GM12878 (cell line): ENCODE data around the gene AKAP8. TPM values are rescaled to one million over a fixed set of nuclear protein-coding genes. Genes with fewer than 3 reads are reported as not detected.

Experiments used
- ATAC-seq: fragments of 200-7000 bp; cut with Tn5 transposase; 3 replicates; pipeline ENCODE4 v1.9.1; 2020; ENCODE audit warnings: mild to moderate bottlenecking, moderate library complexity
- BruUV-seq: library from RNA; stranded (reverse); fragments of 400-500 nt; replicated peaks from 2 replicates; lab custom pipeline; 2021; lab: Mats Ljungman, UMichigan
- CTCF ChIA-PET: fragments of 300-600 bp; sonication (Branson Sonifier 250); formaldehyde crosslinking; extraction: SDS; loops from one replicate; lab custom pipeline; 2021; ENCODE audit warnings: inconsistent platforms; lab: Yijun Ruan, JAX
- POLR2A ChIA-PET: fragments of 350-600 bp; formaldehyde crosslinking; extraction: SDS; loops from one replicate; lab custom pipeline; 2021; ENCODE audit warnings: inconsistent platforms; lab: Charles Lee
- RAD21 ChIA-PET: fragments of 300-600 bp; sonication (Branson Sonifier 250); formaldehyde crosslinking; loops from one replicate; lab custom pipeline; 2023; ENCODE audit warnings: antibody characterized with exemption; ENCODE audit not compliant: unreplicated experiment; lab: Charles Lee
- SMC1A ChIA-PET: fragments of 300-600 bp; sonication (Branson Sonifier 250); formaldehyde crosslinking; loops from one replicate; lab custom pipeline; 2023; ENCODE audit not compliant: unreplicated experiment, uncharacterized antibody; lab: Charles Lee
- DNase-seq: peaks from one replicate; pipeline ENCODE4 v3.0.0-alpha.2; 2011; ENCODE audit warnings: low read depth, low spot score
- FAIRE-seq: peaks from 3 replicates; lab custom pipeline; 2011; peaks lifted over from hg19 to GRCh38; lab: Jason Lieb, UNC
- H2AFZ ChIP-seq: 2 replicates; pipeline ENCODE4 v1.6.0; 2011; ENCODE audit warnings: low read depth, low read length, control low read depth; ENCODE audit not compliant: control insufficient read depth
- H3K27ac ChIP-seq: 2 replicates; pipeline ENCODE4 v1.5.1; 2011; ENCODE audit warnings: control low read depth; ENCODE audit not compliant: control insufficient read depth, insufficient read depth
- H3K27me3 ChIP-seq, 2 experiments: replicated peaks in 1 of 2; 2 replicates each; pipeline versions ENCODE4 v1.6.0 to v1.6.1; 2011; ENCODE audit warnings: low read length in 1 of 2; ENCODE audit not compliant: control insufficient read depth in 2 of 2, insufficient read depth in 2 of 2
- H3K36me3 ChIP-seq, 2 experiments: 2 replicates each; pipeline ENCODE4 v1.5.1; 2011; ENCODE audit warnings: low read length in 1 of 2; ENCODE audit not compliant: control insufficient read depth in 2 of 2, insufficient read depth in 2 of 2
- H3K4me1 ChIP-seq: 2 replicates; pipeline ENCODE4 v1.6.1; 2011; ENCODE audit warnings: mild to moderate bottlenecking, low read length, moderate library complexity, mixed read lengths; ENCODE audit not compliant: control insufficient read depth, insufficient read depth
- H3K4me2 ChIP-seq: 2 replicates; pipeline ENCODE4 v1.6.0; 2011; ENCODE audit warnings: control low read depth; ENCODE audit not compliant: control insufficient read depth, insufficient read depth
- H3K4me3 ChIP-seq: fragments of 200-600 bp; sonication (generic); 2 replicates; pipeline ENCODE4 v1.5.1; 2016
- H3K79me2 ChIP-seq: 2 replicates; pipeline ENCODE4 v1.6.0; 2011; ENCODE audit warnings: low read length; ENCODE audit not compliant: control insufficient read depth, insufficient read depth
- H3K9ac ChIP-seq: 2 replicates; pipeline ENCODE4 v1.8.0; 2011; ENCODE audit warnings: low read length, control low read depth, mixed read lengths; ENCODE audit not compliant: control insufficient read depth, insufficient read depth
- H3K9me3 ChIP-seq: replicated peaks from 3 replicates; pipeline ENCODE4 v1.5.1; 2011; ENCODE audit warnings: mild to moderate bottlenecking, low read length; ENCODE audit not compliant: control insufficient read depth, insufficient read depth
- H4K20me1 ChIP-seq: 2 replicates; pipeline ENCODE4 v1.6.0; 2011; ENCODE audit not compliant: control insufficient read depth, insufficient read depth
- BRCA1 ChIP-seq: IDR thresholded peaks from 2 replicates; pipeline ENCODE4 v1.6.1; 2011; ENCODE audit warnings: low read depth, low read length, improper control_type of control experiment
- CREB1 ChIP-seq: IDR thresholded peaks from 2 replicates; pipeline ENCODE4 v1.6.1; 2012; ENCODE audit warnings: low read depth, mild to moderate bottlenecking, inconsistent platforms
- POLR2A ChIP-seq: IDR thresholded peaks from 2 replicates; pipeline ENCODE4 v1.6.1; 2011; ENCODE audit warnings: low read depth, mild to moderate bottlenecking, low read length
- SIX5 ChIP-seq: IDR thresholded peaks from 2 replicates; pipeline ENCODE4 v1.6.1; 2011; ENCODE audit warnings: mild to moderate bottlenecking, low read depth, low read length, moderate library complexity; ENCODE audit not compliant: severe bottlenecking
- SUPT20H ChIP-seq: IDR thresholded peaks from 2 replicates; pipeline ENCODE4 v1.6.1; 2011; ENCODE audit warnings: low read depth, mild to moderate bottlenecking, low read length, moderate library complexity, borderline replicate concordance; ENCODE audit not compliant: control insufficient read depth
- TCF12 ChIP-seq: IDR thresholded peaks from 2 replicates; pipeline ENCODE4 v1.6.1; 2011; ENCODE audit warnings: low read depth, mild to moderate bottlenecking, low read length
- ZNF217 ChIP-seq: fragments of 450-650 bp; IDR thresholded peaks from 2 replicates; pipeline ENCODE4 v1.6.1; 2017; ENCODE audit warnings: antibody characterized with exemption, mild to moderate bottlenecking
- ZZZ3 ChIP-seq: IDR thresholded peaks from 2 replicates; pipeline ENCODE4 v1.6.1; 2011; ENCODE audit warnings: low read depth; ENCODE audit not compliant: control insufficient read depth, insufficient read length
- WGBS: methylation state at CpG from one replicate; pipeline ENCODE4 v1.1.6; 2016; ENCODE audit warnings: low lambda C conversion rate; ENCODE audit not compliant: insufficient replicate concordance, insufficient coverage; ENCODE audit errors: missing lambda C conversion rate; 5-methylcytosine and 5-hydroxymethylcytosine counted together
- in situ Hi-C: fragments of 300-500 bp; cut with MboI; formaldehyde crosslinking; loops from 9 replicates; pipeline ENCODE4 v1.14.3; 2018; ENCODE audit warnings: mixed read lengths
- intact Hi-C: fragments of 100-400 bp; cut with micrococcal nuclease; formaldehyde crosslinking; loops from one replicate; pipeline ENCODE4 v1.14.2; 2022; ENCODE audit not compliant: unreplicated experiment
- polyA plus RNA-seq, 11 experiments: library from polyadenylated mRNA; depleted of rRNA in 4 of 11; unstranded in 6 of 11; stranded (reverse) in 5 of 11; fragments of >200 nt; fragmentation: Nextera tagmentation in 4 of 11; fragmentation: Illumina TruSeq in 1 of 11; extraction: Ambion mirVana in 4 of 11; extraction: Trizol in 1 of 11; gene quantifications; 1 replicate in 1 of 11; 2 replicates in 10 of 11; pipeline versions ENCODE4 v1.2.1 to v1.2.3, GENCODE V29; 2011 to 2016; ENCODE audit warnings: inconsistent platforms in 2 of 11, missing spikeins in 2 of 11, low read depth in 1 of 11
- total RNA-seq, 4 experiments: library from RNA; depleted of rRNA in 3 of 4; stranded (reverse); fragments of >200 nt in 3 of 4; fragmentation: Illumina TruSeq in 1 of 4; extraction: Trizol in 1 of 4; gene quantifications; 2 replicates each; pipeline versions ENCODE4 v1.2.1 to v1.2.3, GENCODE V29; 2013 to 2021
- TF ChIP-seq, protein P1 (sequence below): fragments of 450-650 bp; IDR thresholded peaks from 2 replicates; pipeline ENCODE4 v1.6.1; 2017; ENCODE audit warnings: low read depth, mild to moderate bottlenecking, moderate library complexity
- TF ChIP-seq, protein P2 (sequence below): fragments of 450-650 bp; IDR thresholded peaks from 2 replicates; pipeline ENCODE4 v1.6.1; 2017; ENCODE audit warnings: mild to moderate bottlenecking, moderate library complexity
- TF ChIP-seq, protein P3 (sequence below): fragments of 450-650 bp; conservative IDR thresholded peaks from 2 replicates; pipeline ENCODE4 v1.6.1; 2017; ENCODE audit warnings: mild to moderate bottlenecking, moderate library complexity
- TF ChIP-seq, protein P4 (sequence below): fragments of 450-650 bp; formaldehyde crosslinking; IDR thresholded peaks from 2 replicates; pipeline ENCODE4 v1.5.0; 2022; ENCODE audit warnings: mild to moderate bottlenecking, missing genetic modification characterization

Gene AKAP8
- total and polyA plus RNA-seq, 10 of the 15 experiments (the other 5 are each of a cell fraction or from before 2014, with no cell fraction given), result 5.3 to 57.7 (median 20.6) TPM

DNA sequence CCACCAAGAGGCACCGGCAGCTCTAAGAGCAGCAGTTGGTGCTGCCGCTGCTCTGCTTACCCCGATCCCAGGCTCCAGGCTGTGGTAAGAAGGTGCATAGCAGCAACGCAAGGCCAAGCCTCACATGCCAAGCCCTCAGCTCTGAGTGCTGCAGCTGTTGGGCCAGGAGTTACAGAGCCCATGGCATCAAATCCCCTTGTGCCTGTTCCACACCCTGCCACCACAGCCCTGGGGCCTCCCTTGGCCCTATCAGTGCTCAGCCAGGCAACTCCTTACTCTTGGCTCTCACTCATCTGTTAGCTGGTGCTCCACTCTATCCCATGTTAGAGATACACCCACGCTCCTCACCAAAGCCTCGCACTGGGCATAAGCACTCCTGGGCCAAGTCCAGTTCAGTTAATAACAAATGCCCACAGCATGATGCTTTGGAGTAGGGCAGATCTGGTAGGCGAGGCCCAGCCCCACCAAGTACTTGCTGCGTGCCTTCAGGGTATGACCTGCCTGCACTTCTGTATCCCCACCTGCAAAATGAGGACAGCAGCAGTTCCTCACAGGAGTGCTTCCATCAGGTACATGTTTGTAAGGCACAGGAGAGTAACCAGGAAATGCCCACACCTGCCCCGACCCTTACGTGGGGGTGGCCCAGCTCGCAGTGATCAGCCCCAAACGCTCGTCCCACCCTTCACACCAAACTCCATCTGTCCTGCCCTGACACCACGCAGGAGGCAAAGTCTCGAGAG lies 23.0 kb upstream of the AKAP8 start:
- 93% methylated on average over 15 of the region's 15 CpGs for WGBS
- no peak for ATAC-seq
- intact Hi-C loops, result no loop called here
- TF ChIP-seq, protein P1, sequence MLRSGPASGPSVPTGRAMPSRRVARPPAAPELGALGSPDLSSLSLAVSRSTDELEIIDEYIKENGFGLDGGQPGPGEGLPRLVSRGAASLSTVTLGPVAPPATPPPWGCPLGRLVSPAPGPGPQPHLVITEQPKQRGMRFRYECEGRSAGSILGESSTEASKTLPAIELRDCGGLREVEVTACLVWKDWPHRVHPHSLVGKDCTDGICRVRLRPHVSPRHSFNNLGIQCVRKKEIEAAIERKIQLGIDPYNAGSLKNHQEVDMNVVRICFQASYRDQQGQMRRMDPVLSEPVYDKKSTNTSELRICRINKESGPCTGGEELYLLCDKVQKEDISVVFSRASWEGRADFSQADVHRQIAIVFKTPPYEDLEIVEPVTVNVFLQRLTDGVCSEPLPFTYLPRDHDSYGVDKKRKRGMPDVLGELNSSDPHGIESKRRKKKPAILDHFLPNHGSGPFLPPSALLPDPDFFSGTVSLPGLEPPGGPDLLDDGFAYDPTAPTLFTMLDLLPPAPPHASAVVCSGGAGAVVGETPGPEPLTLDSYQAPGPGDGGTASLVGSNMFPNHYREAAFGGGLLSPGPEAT, result no peak
- TF ChIP-seq POLR2A (no peak), CREB1 (no peak), SIX5 (no peak), ZNF217 (no peak), TCF12 (no peak), SUPT20H (no peak), BRCA1 (no peak), ZZZ3 (no peak)
- TF ChIP-seq, protein P2, sequence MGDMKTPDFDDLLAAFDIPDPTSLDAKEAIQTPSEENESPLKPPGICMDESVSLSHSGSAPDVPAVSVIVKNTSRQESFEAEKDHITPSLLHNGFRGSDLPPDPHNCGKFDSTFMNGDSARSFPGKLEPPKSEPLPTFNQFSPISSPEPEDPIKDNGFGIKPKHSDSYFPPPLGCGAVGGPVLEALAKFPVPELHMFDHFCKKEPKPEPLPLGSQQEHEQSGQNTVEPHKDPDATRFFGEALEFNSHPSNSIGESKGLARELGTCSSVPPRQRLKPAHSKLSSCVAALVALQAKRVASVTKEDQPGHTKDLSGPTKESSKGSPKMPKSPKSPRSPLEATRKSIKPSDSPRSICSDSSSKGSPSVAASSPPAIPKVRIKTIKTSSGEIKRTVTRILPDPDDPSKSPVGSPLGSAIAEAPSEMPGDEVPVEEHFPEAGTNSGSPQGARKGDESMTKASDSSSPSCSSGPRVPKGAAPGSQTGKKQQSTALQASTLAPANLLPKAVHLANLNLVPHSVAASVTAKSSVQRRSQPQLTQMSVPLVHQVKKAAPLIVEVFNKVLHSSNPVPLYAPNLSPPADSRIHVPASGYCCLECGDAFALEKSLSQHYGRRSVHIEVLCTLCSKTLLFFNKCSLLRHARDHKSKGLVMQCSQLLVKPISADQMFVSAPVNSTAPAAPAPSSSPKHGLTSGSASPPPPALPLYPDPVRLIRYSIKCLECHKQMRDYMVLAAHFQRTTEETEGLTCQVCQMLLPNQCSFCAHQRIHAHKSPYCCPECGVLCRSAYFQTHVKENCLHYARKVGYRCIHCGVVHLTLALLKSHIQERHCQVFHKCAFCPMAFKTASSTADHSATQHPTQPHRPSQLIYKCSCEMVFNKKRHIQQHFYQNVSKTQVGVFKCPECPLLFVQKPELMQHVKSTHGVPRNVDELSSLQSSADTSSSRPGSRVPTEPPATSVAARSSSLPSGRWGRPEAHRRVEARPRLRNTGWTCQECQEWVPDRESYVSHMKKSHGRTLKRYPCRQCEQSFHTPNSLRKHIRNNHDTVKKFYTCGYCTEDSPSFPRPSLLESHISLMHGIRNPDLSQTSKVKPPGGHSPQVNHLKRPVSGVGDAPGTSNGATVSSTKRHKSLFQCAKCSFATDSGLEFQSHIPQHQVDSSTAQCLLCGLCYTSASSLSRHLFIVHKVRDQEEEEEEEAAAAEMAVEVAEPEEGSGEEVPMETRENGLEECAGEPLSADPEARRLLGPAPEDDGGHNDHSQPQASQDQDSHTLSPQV, result no peak
- TF ChIP-seq, protein P3, sequence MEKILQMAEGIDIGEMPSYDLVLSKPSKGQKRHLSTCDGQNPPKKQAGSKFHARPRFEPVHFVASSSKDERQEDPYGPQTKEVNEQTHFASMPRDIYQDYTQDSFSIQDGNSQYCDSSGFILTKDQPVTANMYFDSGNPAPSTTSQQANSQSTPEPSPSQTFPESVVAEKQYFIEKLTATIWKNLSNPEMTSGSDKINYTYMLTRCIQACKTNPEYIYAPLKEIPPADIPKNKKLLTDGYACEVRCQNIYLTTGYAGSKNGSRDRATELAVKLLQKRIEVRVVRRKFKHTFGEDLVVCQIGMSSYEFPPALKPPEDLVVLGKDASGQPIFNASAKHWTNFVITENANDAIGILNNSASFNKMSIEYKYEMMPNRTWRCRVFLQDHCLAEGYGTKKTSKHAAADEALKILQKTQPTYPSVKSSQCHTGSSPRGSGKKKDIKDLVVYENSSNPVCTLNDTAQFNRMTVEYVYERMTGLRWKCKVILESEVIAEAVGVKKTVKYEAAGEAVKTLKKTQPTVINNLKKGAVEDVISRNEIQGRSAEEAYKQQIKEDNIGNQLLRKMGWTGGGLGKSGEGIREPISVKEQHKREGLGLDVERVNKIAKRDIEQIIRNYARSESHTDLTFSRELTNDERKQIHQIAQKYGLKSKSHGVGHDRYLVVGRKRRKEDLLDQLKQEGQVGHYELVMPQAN, result no peak
- TF ChIP-seq, protein P4, sequence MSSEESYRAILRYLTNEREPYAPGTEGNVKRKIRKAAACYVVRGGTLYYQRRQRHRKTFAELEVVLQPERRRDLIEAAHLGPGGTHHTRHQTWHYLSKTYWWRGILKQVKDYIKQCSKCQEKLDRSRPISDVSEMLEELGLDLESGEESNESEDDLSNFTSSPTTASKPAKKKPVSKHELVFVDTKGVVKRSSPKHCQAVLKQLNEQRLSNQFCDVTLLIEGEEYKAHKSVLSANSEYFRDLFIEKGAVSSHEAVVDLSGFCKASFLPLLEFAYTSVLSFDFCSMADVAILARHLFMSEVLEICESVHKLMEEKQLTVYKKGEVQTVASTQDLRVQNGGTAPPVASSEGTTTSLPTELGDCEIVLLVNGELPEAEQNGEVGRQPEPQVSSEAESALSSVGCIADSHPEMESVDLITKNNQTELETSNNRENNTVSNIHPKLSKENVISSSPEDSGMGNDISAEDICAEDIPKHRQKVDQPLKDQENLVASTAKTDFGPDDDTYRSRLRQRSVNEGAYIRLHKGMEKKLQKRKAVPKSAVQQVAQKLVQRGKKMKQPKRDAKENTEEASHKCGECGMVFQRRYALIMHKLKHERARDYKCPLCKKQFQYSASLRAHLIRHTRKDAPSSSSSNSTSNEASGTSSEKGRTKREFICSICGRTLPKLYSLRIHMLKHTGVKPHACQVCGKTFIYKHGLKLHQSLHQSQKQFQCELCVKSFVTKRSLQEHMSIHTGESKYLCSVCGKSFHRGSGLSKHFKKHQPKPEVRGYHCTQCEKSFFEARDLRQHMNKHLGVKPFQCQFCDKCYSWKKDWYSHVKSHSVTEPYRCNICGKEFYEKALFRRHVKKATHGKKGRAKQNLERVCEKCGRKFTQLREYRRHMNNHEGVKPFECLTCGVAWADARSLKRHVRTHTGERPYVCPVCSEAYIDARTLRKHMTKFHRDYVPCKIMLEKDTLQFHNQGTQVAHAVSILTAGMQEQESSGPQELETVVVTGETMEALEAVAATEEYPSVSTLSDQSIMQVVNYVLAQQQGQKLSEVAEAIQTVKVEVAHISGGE (CRISPR knock-in tag), result no peak

More for the DNA sequence above, 23.0 kb upstream of the AKAP8 start:
- Histone ChIP-seq H3K36me3 (peaks cover 10 to 55% of the 10 kb centered on the region in 2 experiments; a peak in 3 of 4 replicates), H2AFZ (no peak overlapping the region), H4K20me1 (0 out of 2 replicates have a peak, but pooled peaks cover 7% of the 10 kb centered on the region), H3K79me2 (peaks cover 32% of the 10 kb centered on the region), H3K4me3 (no peak overlapping the region), H3K4me1 (no peaks in the 10 kb centered on the region), H3K9ac (no peak overlapping the region), H3K4me2 (no peak overlapping the region), H3K9me3 (no peaks in the 10 kb centered on the region), H3K27ac (no peak overlapping the region), H3K27me3 (no peaks in the 10 kb centered on the region)
- POLR2A ChIA-PET, result no interaction called here
- no peak for DNase-seq
- CTCF ChIA-PET, result no interaction called here
- no TSS peak for BruUV-seq
- in situ Hi-C loops, result no loop called here
- SMC1A ChIA-PET, result interaction anchor here (1.3 kb wide), 1 partner anchor 10 kb away, joined by 3 read pairs; no protein-coding TSS in a partner anchor
- FAIRE-seq, result no peak
- RAD21 ChIA-PET, result no interaction called here
